Measurements from ENCODE around the gene MINDY1.

MINDY1 gene

GRCh38 chr1:151011154-151011850 is 4.6 kb upstream of the MINDY1 start:
- DNase-seq (ENCODE audit: low read depth), result no peak

GRCh38 chr1:151010346-151010726 is 3.6 kb upstream of the MINDY1 start:
- no peak for DNase-seq (ENCODE audit: low read depth)

GRCh38 chr1:151009674-151010345 is 3.1 kb upstream of the MINDY1 start:
- DNase-seq (ENCODE audit: low read depth), result no peak

GRCh38 chr1:151009206-151009587 is 2.5 kb upstream of the MINDY1 start:
- no peak for DNase-seq (ENCODE audit: low read depth)

GRCh38 chr1:151008244-151009205 is 1.8 kb upstream of the MINDY1 start, which contains the start of gene PRUNE1:
Gene PRUNE1, plus strand, starts transcription at chr1:151008449. Its CDS starts 184 bp downstream, at chr1:151008633.
- DNase-seq (ENCODE audit: low read depth), result peak; percentile 95

GRCh38 chr1:151007853-151008243 is 1.1 kb upstream of the MINDY1 start:
- DNase-seq (ENCODE audit: low read depth), result no peak

- DNase-seq (ENCODE audit: low read depth), result no peak
These were observed 878 bp downstream of the MINDY1 start for GRCh38 chr1:151005729-151006319.

- DNase-seq (ENCODE audit: low read depth), result no peak
These were observed 3.5 kb downstream of the MINDY1 start for GRCh38 chr1:151003180-151003579.

- DNase-seq (ENCODE audit: low read depth), result no peak
These were observed 4.1 kb downstream of the MINDY1 start for GRCh38 chr1:151002611-151003010.

- no peak for DNase-seq (ENCODE audit: low read depth)
These were observed 4.7 kb downstream of the MINDY1 start for GRCh38 chr1:151002051-151002450.

- no peak for DNase-seq (ENCODE audit: low read depth)
These were observed 5.1 kb downstream of the MINDY1 start for GRCh38 chr1:151001602-151002001.

- DNase-seq (ENCODE audit: low read depth), result no peak
These were observed 6.3 kb downstream of the MINDY1 start for GRCh38 chr1:151000408-151000807.

- no peak for DNase-seq (ENCODE audit: low read depth)
These were observed 6.8 kb downstream of the MINDY1 start for GRCh38 chr1:150999926-151000325.

GRCh38 chr1:150999051-150999674 is 7.5 kb downstream of the MINDY1 start:
- DNase-seq (ENCODE audit: low read depth), result no peak

GRCh38 chr1:150997949-150998348 is 8.8 kb downstream of the MINDY1 start:
- DNase-seq (ENCODE audit: low read depth), result no peak

GRCh38 chr1:150997126-150997872 is 9.4 kb downstream of the MINDY1 start:
- DNase-seq (ENCODE audit: low read depth), result no peak

GRCh38 chr1:150995896-150996295 is 10.8 kb downstream of the MINDY1 start:
- no peak for DNase-seq (ENCODE audit: low read depth)

- DNase-seq (ENCODE audit: low read depth), result no peak
These were observed 11.2 kb downstream of the MINDY1 start for GRCh38 chr1:150995460-150995859.

- DNase-seq (ENCODE audit: low read depth), result no peak
These were observed 12.5 kb downstream of the MINDY1 start for GRCh38 chr1:150994248-150994647.

- no peak for DNase-seq (ENCODE audit: low read depth)
These were observed 14.1 kb downstream of the MINDY1 start for GRCh38 chr1:150992626-150993025.

- DNase-seq (ENCODE audit: low read depth), result no peak
These were observed 18.8 kb downstream of the MINDY1 start for GRCh38 chr1:150987924-150988323.
